CD4-positive, alpha-beta T cell treated with Interleukin-6 at 100 ng/mL for 8 hours (primary cell): ENCODE results near the gene DPH3.

Experiments
- DNase-seq: peaks from one replicate; pipeline ENCODE4 v3.0.0-alpha.2; 2020; ENCODE audit warnings: mixed read lengths, low spot score

The DPH3 gene

GRCh38 chr3:16233806-16234205 lies 30.9 kb downstream of the DPH3 start:
- no peak for DNase-seq

GRCh38 chr3:16231983-16232382 lies 32.8 kb downstream of the DPH3 start:
- DNase-seq = no peak

GRCh38 chr3:16229681-16230080 lies 35.1 kb downstream of the DPH3 start:
- no peak for DNase-seq

GRCh38 chr3:16227566-16227965 lies 37.2 kb downstream of the DPH3 start:
- no peak for DNase-seq

GRCh38 chr3:16224325-16224724 lies 40.4 kb downstream of the DPH3 start:
- no peak for DNase-seq

- DNase-seq = no peak
These were observed 42.2 kb downstream of the DPH3 start for GRCh38 chr3:16222547-16222946.

GRCh38 chr3:16221990-16222389 lies 42.8 kb downstream of the DPH3 start:
- no peak for DNase-seq

- no peak for DNase-seq
These were observed 45.0 kb downstream of the DPH3 start for GRCh38 chr3:16219777-16220176.

GRCh38 chr3:16216373-16216935 lies 48.3 kb downstream of the DPH3 start:
- DNase-seq = no peak

GRCh38 chr3:16214366-16214765 lies 50.4 kb downstream of the DPH3 start:
- no peak for DNase-seq

- no peak for DNase-seq
These were observed 53.4 kb downstream of the DPH3 start for GRCh38 chr3:16211176-16211904.
